Mucosa of stomach (tissue), 1 donor: ENCODE measurements around the gene GPX8.

ENCODE experiments used
- H3K27me3 ChIP-seq: one replicate; pipeline ENCODE4 v1.7.0; 2013; ENCODE audit warnings: mild to moderate bottlenecking, low read length; ENCODE audit not compliant: control insufficient read depth, insufficient read depth
- H3K36me3 ChIP-seq: one replicate; pipeline ENCODE4 v1.7.0; 2013; ENCODE audit warnings: low read length; ENCODE audit not compliant: control insufficient read depth, insufficient read depth
- H3K4me1 ChIP-seq: one replicate; pipeline ENCODE4 v1.7.0; 2013; ENCODE audit warnings: mild to moderate bottlenecking, low read length; ENCODE audit not compliant: control insufficient read depth, insufficient read depth
- H3K4me3 ChIP-seq: one replicate; pipeline ENCODE4 v1.7.0; 2013; ENCODE audit warnings: low read length
- H3K9ac ChIP-seq: one replicate; pipeline ENCODE4 v1.7.0; 2013; ENCODE audit warnings: mild to moderate bottlenecking, low read length, moderate library complexity
- H3K9me3 ChIP-seq: one replicate; pipeline ENCODE4 v1.7.0; 2013; ENCODE audit warnings: mild to moderate bottlenecking, low read length, moderate library complexity; ENCODE audit not compliant: control insufficient read depth
- donor health status: Pancreatic carcinoma.

Gene GPX8

DNA sequence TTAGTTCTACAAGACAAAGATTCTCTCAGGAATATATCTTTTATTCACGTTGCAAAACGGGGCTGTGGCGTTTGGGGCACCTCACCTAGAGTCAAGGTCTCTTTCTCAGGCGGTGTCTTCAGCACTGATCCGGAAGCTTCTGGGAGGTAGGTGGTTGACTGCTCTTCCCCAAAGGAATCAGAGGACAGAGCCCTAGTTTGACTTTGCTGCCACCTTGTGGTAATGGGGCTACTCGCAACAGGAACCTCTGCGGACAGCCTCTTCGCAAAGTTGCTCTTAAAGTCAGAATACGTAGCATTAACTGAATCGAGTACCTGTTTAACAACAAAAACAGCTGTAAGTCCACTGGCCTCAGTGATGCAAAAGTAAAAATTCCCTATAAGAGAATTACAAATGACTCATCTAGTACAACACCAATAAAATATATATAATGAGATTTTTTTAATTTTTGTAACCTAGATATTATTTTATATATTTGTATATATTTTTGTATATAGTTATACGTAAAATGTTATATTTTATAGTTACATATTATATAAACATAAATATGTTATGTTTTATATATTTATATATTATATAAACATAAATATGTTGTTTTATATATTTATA lies 13.3 kb upstream of the GPX8 start:
- no peak overlapping the region for H3K4me3 ChIP-seq
- no peaks in the 10 kb centered on the region for H3K9me3 ChIP-seq
- no peaks in the 10 kb centered on the region for H3K4me1 ChIP-seq
- H3K36me3 ChIP-seq = no peaks in the 10 kb centered on the region
- H3K9ac ChIP-seq = no peak overlapping the region
- no peaks in the 10 kb centered on the region for H3K27me3 ChIP-seq

DNA sequence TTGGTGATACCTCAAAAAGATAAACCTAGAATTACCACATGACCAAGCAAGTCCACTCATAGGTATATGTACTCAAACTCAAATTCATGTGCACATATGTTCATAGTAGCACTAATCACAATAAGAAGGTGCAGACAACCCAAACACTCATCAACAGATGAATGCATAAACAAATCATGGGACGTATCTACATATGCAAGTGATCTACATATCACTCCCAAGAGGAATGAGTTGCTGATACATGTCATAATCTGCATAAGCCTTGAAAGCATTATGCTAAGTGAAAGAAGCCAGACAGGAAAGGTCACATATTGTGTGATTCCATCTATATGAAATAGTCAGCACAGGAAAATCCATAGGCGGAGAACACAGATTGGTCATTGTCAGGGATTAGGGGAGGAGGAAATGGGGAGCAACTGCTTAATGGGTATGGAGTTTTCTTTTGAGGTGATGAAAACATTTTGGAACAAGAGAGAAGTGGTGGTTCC lies 10.6 kb upstream of the GPX8 start:
- H3K4me3 ChIP-seq = no peak overlapping the region
- no peaks in the 10 kb centered on the region for H3K9me3 ChIP-seq
- no peaks in the 10 kb centered on the region for H3K36me3 ChIP-seq
- no peak overlapping the region for H3K9ac ChIP-seq
- no peaks in the 10 kb centered on the region for H3K27me3 ChIP-seq
- no peaks in the 10 kb centered on the region for H3K4me1 ChIP-seq

DNA sequence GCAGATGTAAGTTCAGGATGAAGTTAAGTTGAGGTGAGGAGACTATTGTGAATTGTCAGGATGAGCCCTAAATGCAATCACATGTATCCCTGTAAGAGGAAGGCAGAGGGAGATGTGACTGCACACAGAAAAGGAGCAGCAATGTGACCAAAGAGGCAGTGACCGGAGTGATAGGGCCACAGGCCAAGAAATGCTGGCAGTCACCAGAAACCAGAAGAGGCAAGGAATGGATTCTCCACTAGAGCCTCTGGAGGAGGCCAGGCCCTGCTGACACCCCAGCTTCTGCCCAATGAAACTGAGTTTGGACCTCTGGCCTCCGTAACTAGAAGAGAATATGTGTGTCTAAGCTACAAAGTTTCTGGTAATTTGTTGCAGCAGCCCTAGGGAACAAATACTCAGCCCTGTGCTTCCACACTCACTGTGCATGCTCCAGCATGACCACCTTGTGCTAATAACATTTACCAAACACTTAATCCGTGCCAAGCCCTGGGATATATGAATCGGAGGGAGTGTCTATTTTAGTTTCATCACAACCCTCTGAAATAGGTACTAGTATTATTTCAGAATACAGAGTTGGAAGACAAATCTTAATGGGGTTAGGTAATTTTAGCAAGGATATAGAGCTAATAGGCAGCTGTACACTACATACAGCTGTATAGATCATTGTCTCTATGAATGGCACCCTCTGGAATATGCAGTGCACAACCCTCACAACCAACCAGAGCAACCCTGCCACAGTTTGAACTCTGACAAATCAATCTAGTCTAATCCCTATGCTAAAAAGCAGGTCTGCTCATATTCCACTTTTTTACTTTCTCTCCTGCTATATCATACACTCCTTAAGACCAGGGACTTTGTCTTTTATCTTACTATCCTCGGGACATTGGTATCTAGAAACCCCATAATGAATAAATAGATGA lies 7.8 kb upstream of the GPX8 start:
- no peaks in the 10 kb centered on the region for H3K4me1 ChIP-seq
- no peaks in the 10 kb centered on the region for H3K36me3 ChIP-seq
- no peak overlapping the region for H3K9ac ChIP-seq
- no peaks in the 10 kb centered on the region for H3K27me3 ChIP-seq
- no peak overlapping the region for H3K4me3 ChIP-seq
- H3K9me3 ChIP-seq = no peaks in the 10 kb centered on the region

GRCh38 chr5:55154873-55155272 lies 5.1 kb upstream of the GPX8 start:
- no peaks in the 10 kb centered on the region for H3K4me1 ChIP-seq
- H3K36me3 ChIP-seq = no peaks in the 10 kb centered on the region
- H3K4me3 ChIP-seq = no peak overlapping the region
- peaks cover under 1% of the 10 kb centered on the region for H3K27me3 ChIP-seq
- no peaks in the 10 kb centered on the region for H3K9me3 ChIP-seq
- no peak overlapping the region for H3K9ac ChIP-seq

- Histone ChIP-seq H3K4me3 (no peak overlapping the region), H3K9me3 (no peaks in the 10 kb centered on the region), H3K27me3 (peaks cover 3% of the 10 kb centered on the region), H3K4me1 (no peaks in the 10 kb centered on the region), H3K36me3 (no peaks in the 10 kb centered on the region), H3K9ac (no peak overlapping the region)
Measured at GRCh38 chr5:55160493-55161209, 680 bp downstream of the GPX8 start.

DNA sequence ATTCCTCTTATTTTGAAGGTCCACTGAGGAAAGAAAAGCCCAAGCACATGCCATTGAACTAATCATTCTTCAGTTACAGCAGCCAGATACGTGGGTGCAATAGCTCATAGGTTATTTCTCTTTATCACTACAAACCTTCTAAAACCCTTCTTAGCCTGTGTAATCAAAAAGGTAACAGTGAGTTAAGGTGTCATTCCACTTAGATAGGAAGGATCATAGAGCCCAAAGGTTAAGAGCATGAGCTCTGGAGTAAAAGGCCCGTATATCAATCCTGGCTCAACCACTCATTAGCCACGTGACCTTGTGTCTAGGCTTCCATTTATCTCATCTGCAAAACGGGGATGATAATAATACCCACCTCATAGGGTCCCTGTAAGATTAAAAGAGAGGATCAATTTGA lies 2.7 kb downstream of the GPX8 start:
- Histone ChIP-seq H3K4me1 (no peaks in the 10 kb centered on the region), H3K4me3 (no peak overlapping the region), H3K9ac (no peak overlapping the region), H3K9me3 (no peaks in the 10 kb centered on the region), H3K36me3 (no peaks in the 10 kb centered on the region), H3K27me3 (peaks cover 3% of the 10 kb centered on the region)

DNA sequence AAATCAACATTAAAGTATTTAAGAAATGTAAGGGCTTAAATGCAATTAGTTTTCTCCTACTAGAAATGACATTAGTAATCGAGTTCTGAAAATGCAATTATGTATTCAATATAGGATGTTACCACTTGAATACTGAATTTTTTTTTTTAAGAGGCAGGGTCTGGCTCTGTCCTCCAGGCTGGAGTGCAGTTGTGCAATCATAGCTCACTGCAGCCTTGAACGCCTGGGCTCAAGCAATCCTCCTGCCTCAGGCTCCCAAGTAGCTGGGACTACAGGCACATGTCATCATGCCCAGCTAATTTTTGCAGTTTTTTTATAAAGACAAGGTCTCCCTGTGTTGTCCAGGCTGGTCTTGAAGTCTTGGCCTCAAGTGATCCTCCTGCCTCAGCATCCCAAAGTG lies 11.5 kb downstream of the GPX8 start:
- H3K27me3 ChIP-seq = peaks cover 39% of the 10 kb centered on the region
- H3K4me3 ChIP-seq = no peak overlapping the region
- H3K4me1 ChIP-seq = peaks cover 24% of the 10 kb centered on the region
- H3K9ac ChIP-seq = no peak overlapping the region
- H3K36me3 ChIP-seq = no peaks in the 10 kb centered on the region
- H3K9me3 ChIP-seq = no peaks in the 10 kb centered on the region

DNA sequence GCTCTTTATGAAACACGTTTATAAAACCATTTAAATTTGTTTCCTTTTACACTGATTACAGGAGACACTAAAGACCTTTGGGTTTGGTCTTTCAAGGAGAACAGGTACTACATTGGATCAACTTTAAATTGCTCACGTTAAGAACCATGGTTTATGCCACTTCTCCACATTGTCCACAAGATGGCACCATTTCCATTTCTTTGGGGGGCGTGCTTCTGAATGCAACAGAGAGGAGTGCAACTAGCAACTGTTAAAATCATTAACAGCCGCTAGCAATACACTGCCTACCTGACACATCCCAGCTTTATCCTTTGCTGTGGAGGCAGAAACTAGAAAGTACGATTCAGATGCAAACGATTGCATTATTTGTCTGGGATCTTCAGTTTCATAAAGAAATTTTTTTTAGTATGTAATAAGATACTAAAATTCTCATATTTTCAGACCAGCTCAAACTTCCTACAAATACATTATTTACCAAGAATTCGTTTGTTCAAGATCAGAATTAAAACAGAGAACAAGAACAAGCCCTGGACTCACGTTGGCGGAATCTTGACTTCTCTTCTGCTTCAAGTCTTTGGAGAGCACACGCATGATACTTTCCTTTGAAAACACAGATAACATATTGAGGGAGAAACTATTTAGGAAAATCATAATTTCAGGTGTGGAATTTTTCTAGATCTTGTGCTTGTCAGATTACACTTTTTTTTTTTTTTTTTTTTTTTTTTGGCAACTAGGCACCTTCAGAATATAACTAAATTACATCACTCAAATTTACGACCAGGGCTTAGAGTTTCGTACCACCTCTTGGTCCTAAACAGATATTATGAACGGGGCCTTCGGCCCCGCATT lies 12.3 kb downstream of the GPX8 start:
- peaks cover 28% of the 10 kb centered on the region for H3K4me1 ChIP-seq
- no peaks in the 10 kb centered on the region for H3K36me3 ChIP-seq
- no peak overlapping the region for H3K9ac ChIP-seq
- no peak overlapping the region for H3K4me3 ChIP-seq
- peaks cover 44% of the 10 kb centered on the region for H3K27me3 ChIP-seq
- no peaks in the 10 kb centered on the region for H3K9me3 ChIP-seq

DNA sequence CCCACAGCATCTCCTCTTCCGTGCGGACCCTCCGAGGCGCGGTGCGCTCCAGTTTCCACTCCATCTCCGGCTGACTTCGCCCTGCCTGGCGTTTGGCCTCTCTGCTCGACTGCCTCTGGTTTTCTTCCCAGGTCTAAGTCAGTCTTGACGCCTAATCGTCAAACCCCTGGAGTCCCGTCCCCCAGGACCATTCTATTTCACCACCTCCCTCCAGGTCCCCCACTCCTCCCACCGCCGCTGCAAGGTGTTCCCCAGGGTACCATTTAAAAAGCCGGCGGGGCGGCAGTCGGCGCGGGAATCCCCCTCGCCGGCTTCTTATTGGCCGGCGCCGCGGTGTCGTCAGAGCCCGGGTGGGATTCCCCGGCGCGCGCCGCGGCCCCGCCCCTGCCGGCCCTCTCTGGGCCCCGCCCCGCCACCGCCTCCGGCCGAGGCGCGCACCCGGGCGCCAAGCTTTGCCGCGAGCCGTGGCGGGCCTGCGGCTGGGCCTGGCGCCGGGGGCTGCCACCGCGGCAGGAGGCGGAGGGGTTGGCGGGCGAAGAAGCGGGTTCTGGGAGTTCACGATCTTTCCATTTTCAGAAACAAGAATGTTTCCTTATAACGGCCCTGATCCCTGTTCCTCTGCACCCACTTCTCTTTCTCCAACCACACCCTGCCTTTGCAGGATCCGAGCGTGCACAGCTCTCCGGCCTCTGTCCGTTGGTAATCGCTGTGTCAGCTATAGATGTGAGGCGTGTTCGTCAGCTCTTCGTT lies 13.1 kb downstream of the GPX8 start, which contains the start of gene CDC20B:
Gene CDC20B, minus strand, starts transcription at position 241 of the 750 bp plus-strand sequence. Its CDS starts 177 bp downstream, at position 64.
- H3K4me1 ChIP-seq = peaks cover 28% of the 10 kb centered on the region
- H3K36me3 ChIP-seq = no peaks in the 10 kb centered on the region
- H3K4me3 ChIP-seq = no peak within 1 kb of the TSS
- H3K9ac ChIP-seq = no peak within 1 kb of the TSS
- no peaks in the 10 kb centered on the region for H3K9me3 ChIP-seq
- H3K27me3 ChIP-seq = peaks cover 48% of the 10 kb centered on the region

GRCh38 chr5:55173687-55174230 lies 13.8 kb downstream of the GPX8 start:
- Histone ChIP-seq H3K9ac (no peak overlapping the region), H3K4me3 (no peak overlapping the region), H3K36me3 (no peaks in the 10 kb centered on the region), H3K4me1 (peaks cover 28% of the 10 kb centered on the region), H3K9me3 (no peaks in the 10 kb centered on the region), H3K27me3 (peaks cover 48% of the 10 kb centered on the region)

DNA sequence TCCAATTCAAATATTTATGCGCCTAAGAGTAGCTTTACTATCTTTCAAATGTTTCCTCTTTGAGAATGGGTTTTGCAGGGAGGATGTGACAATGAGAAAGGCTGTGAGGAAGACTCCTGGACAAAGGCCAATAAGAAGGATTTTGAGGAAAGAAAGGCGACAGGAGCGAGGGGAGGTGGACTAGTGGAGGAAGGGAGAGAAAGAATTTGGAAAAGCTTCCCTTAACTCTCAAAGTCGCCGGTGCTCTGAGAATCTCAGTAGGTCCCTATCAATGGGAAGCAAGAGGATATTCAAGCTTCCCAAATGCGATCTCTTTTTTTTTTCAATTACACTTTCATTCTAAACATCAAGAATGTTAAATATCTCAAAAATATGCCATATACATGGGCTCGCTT lies 15.8 kb downstream of the GPX8 start:
- H3K9me3 ChIP-seq = no peaks in the 10 kb centered on the region
- no peak overlapping the region for H3K9ac ChIP-seq
- H3K4me3 ChIP-seq = peak overlapping the region; percentile 32
- H3K4me1 ChIP-seq = peaks cover 28% of the 10 kb centered on the region
- H3K36me3 ChIP-seq = no peaks in the 10 kb centered on the region
- peaks cover 57% of the 10 kb centered on the region for H3K27me3 ChIP-seq
